SK-N-SH (cell line): ENCODE measurements around the gene SLC37A1. TPM values are rescaled to one million over a fixed set of nuclear protein-coding genes. Genes with fewer than 3 reads are reported as not detected.

ENCODE experiments used
- CTCF ChIA-PET: fragments of 300-600, 350-600 bp; formaldehyde crosslinking; extraction: SDS; loops from one replicate; lab custom pipeline; 2021; lab: Yijun Ruan, JAX
- POLR2A ChIA-PET: fragments of 350-600 bp; sonication (Branson Sonifier 250); formaldehyde crosslinking; extraction: SDS; loops from one replicate; lab custom pipeline; 2020; ENCODE audit warnings: antibody characterized with exemption, inconsistent platforms; lab: Yijun Ruan, JAX
- DNase-seq: peaks from one replicate; pipeline ENCODE4 v3.0.0; 2012
- H2AFZ ChIP-seq: fragments of 200-600 bp; sonication (generic); 2 replicates; pipeline ENCODE4 v1.8.1; 2016; ENCODE audit warnings: antibody characterized with exemption, mild to moderate bottlenecking, low read depth
- H3F3A ChIP-seq: fragments of 200-600 bp; sonication (generic); replicated peaks from 2 replicates; pipeline ENCODE3; 2016; ENCODE audit warnings: antibody characterized with exemption, mild to moderate bottlenecking; ENCODE audit not compliant: insufficient read depth
- H3K27ac ChIP-seq, 2 experiments: fragments of 200-500 bp in 1 of 2; fragments of 200-600 bp in 1 of 2; sonication (Bioruptor generic) in 1 of 2; sonication (generic), shearing (Covaris generic) in 1 of 2; 2 replicates each; pipeline versions ENCODE4 v1.5.1 to v1.6.1; 2014 to 2016; ENCODE audit warnings: low read depth in 2 of 2, inconsistent platforms in 1 of 2, low read length in 1 of 2, mild to moderate bottlenecking in 1 of 2, mixed read lengths in 1 of 2
- H3K27me3 ChIP-seq: fragments of 200-600 bp; sonication (generic), shearing (Covaris generic); 2 replicates; pipeline ENCODE4 v1.6.1; 2016; ENCODE audit warnings: mixed run types; ENCODE audit not compliant: insufficient read depth
- H3K36me3 ChIP-seq, 2 experiments: fragments of 200-500 bp in 1 of 2; fragments of 200-600 bp in 1 of 2; sonication (Bioruptor generic) in 1 of 2; sonication (generic) in 1 of 2; replicated peaks in 1 of 2; 2 replicates each; pipeline versions ENCODE3 to v1.5.1; 2014 to 2016; ENCODE audit warnings: low read length in 1 of 2, mild to moderate bottlenecking in 1 of 2; ENCODE audit not compliant: insufficient read depth in 2 of 2, control insufficient read depth in 1 of 2
- H3K4me1 ChIP-seq, 2 experiments: fragments of 200-500 bp in 1 of 2; fragments of 200-600 bp in 1 of 2; sonication (Bioruptor generic) in 1 of 2; sonication (generic), shearing (Covaris generic) in 1 of 2; 2 replicates each; pipeline versions ENCODE4 v1.5.1 to v1.6.1; 2014 to 2016; ENCODE audit warnings: low read depth in 1 of 2, low read length in 1 of 2, mixed run types in 1 of 2; ENCODE audit not compliant: insufficient read depth in 2 of 2, control insufficient read depth in 1 of 2
- H3K4me2 ChIP-seq: fragments of 200-600 bp; sonication (generic), shearing (Covaris generic); 2 replicates; pipeline ENCODE4 v1.6.1; 2017; ENCODE audit warnings: mixed run types
- H3K4me3 ChIP-seq, 2 experiments: fragments of 200-500 bp in 1 of 2; fragments of 200-600 bp in 1 of 2; sonication (Bioruptor generic) in 1 of 2; sonication (generic), shearing (Covaris generic) in 1 of 2; 2 replicates each; pipeline versions ENCODE4 v1.5.1 to v1.8.1; 2014 to 2016; ENCODE audit warnings: low read depth in 2 of 2, inconsistent platforms in 1 of 2, low read length in 1 of 2, mild to moderate bottlenecking in 1 of 2, mixed read lengths in 1 of 2, moderate library complexity in 1 of 2
- H3K79me2 ChIP-seq: fragments of 200-600 bp; sonication (generic); 2 replicates; pipeline ENCODE4 v1.8.1; 2017; ENCODE audit warnings: mild to moderate bottlenecking; ENCODE audit not compliant: insufficient read depth
- H3K9ac ChIP-seq: fragments of 200-600 bp; sonication (generic); 2 replicates; pipeline ENCODE4 v1.6.1; 2017; ENCODE audit warnings: mixed run types
- H3K9me2 ChIP-seq: fragments of 200-600 bp; sonication (generic); 2 replicates; pipeline ENCODE4 v1.6.1; 2017; ENCODE audit warnings: mixed run types
- H3K9me3 ChIP-seq: fragments of 200-600 bp; sonication (generic); 2 replicates; pipeline ENCODE4 v1.6.1; 2017; ENCODE audit warnings: mixed run types, mild to moderate bottlenecking, moderate library complexity
- H4K20me1 ChIP-seq: fragments of 200-600 bp; sonication (generic); 2 replicates; pipeline ENCODE4 v1.6.1; 2017; ENCODE audit warnings: mild to moderate bottlenecking, mixed run types; ENCODE audit not compliant: insufficient read depth
- ELF1 ChIP-seq: IDR thresholded peaks from 2 replicates; pipeline ENCODE4 v1.4.0; 2012
- EZH2phosphoT487 ChIP-seq: fragments of 200-600 bp; sonication (generic); IDR thresholded peaks from 2 replicates; pipeline ENCODE4 v1.6.1; 2017; ENCODE audit warnings: low read depth, mixed run types, mild to moderate bottlenecking, antibody characterized with exemption, moderate library complexity, borderline replicate concordance
- FOXJ3 ChIP-seq: sonication (generic); formaldehyde crosslinking; IDR thresholded peaks from 2 replicates; pipeline ENCODE4 v1.5.1; 2020; ENCODE audit warnings: mild to moderate bottlenecking, missing genetic modification reagents
- FOXM1 ChIP-seq: IDR thresholded peaks from 2 replicates; pipeline ENCODE4 v1.4.0; 2012; ENCODE audit warnings: low read depth, mild to moderate bottlenecking
- JUND ChIP-seq: IDR thresholded peaks from 2 replicates; pipeline ENCODE4 v1.4.0; 2012
- MEF2A ChIP-seq: IDR thresholded peaks from 2 replicates; pipeline ENCODE4 v1.4.0; 2012; ENCODE audit warnings: low read depth, borderline replicate concordance
- MXI1 ChIP-seq: IDR thresholded peaks from 2 replicates; pipeline ENCODE4 v1.6.1; 2012; ENCODE audit warnings: mild to moderate bottlenecking, low read depth, low read length, improper control_type of control experiment
- POLR2AphosphoS5 ChIP-seq: IDR thresholded peaks from 2 replicates; pipeline ENCODE4 v1.6.1; 2012; ENCODE audit warnings: low read depth, low read length
- RFX5 ChIP-seq: IDR thresholded peaks from 2 replicates; pipeline ENCODE4 v1.6.1; 2012; ENCODE audit warnings: mild to moderate bottlenecking, improper control_type of control experiment, low read length
- RXRA ChIP-seq: IDR thresholded peaks from 2 replicates; pipeline ENCODE4 v1.4.0; 2012; ENCODE audit warnings: low read depth, mild to moderate bottlenecking, borderline replicate concordance
- SIN3A ChIP-seq: IDR thresholded peaks from 2 replicates; pipeline ENCODE4 v1.6.1; 2012; ENCODE audit warnings: low read depth, mild to moderate bottlenecking, low read length, moderate library complexity, borderline replicate concordance
- TCF12 ChIP-seq: IDR thresholded peaks from 2 replicates; pipeline ENCODE4 v1.4.0; 2012
- TEAD4 ChIP-seq: IDR thresholded peaks from 2 replicates; pipeline ENCODE4 v1.4.0; 2012; ENCODE audit warnings: mild to moderate bottlenecking, borderline replicate concordance; ENCODE audit not compliant: insufficient read depth
- YY1 ChIP-seq: IDR thresholded peaks from 2 replicates; pipeline ENCODE4 v1.4.0; 2012; ENCODE audit warnings: low read depth, mild to moderate bottlenecking
- WGBS: methylation state at CpG from one replicate; pipeline ENCODE4 v1.1.6; 2017; ENCODE audit warnings: low lambda C conversion rate; 5-methylcytosine and 5-hydroxymethylcytosine counted together
- polyA plus RNA-seq, 3 experiments: library from polyadenylated mRNA; depleted of rRNA; stranded (reverse); fragments of >200 nt; gene quantifications; 2 replicates each; pipeline ENCODE4 v1.2.3, GENCODE V29; 2012
- TF ChIP-seq, protein P1 (sequence below): fragments of 150-350 bp; IDR thresholded peaks from 2 replicates; pipeline ENCODE4 v1.6.1; 2017; ENCODE audit warnings: antibody characterized with exemption, low read length, low read depth, borderline replicate concordance
- TF ChIP-seq, protein P2 (sequence below): IDR thresholded peaks from 2 replicates; pipeline ENCODE4 v1.4.0; 2012; ENCODE audit warnings: low read depth
- TF ChIP-seq, protein P3 (sequence below): fragments of 200-600 bp; sonication (generic); IDR thresholded peaks from 2 replicates; pipeline ENCODE4 v1.6.1; 2017; ENCODE audit warnings: antibody characterized with exemption, mild to moderate bottlenecking, moderate library complexity
- TF ChIP-seq, protein P4 (sequence below): IDR thresholded peaks from 2 replicates; pipeline ENCODE4; 2012

Gene SLC37A1
- polyA plus RNA-seq, 1 of the 3 experiments (the other 2 are of a cell fraction) = 2.8 TPM

DNA sequence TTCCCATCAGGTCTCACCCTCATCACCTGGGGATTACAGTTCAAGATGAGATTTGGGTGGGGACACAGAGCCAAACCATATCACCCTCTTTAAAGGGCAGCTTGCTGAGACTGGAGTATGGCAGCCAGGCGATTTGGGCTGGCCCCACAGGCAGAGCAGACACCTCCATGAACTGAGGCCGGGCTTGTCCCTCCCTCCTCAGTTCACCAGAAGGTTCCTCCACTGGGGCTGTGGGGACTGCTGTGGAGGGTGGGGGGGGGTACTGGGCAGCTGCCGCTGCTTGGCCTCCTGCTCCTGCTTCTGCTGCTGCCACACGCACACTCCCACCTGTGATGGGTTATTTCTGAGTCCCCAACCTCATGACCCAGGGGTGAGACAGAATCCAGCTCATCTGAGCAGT lies 85.8 kb downstream of the SLC37A1 start:
- CTCF ChIA-PET = interaction anchor here (0.7 kb wide), 1 partner anchor 218 kb away, joined by 3 read pairs; no protein-coding TSS in a partner anchor
- H3F3A ChIP-seq = no peaks in the 10 kb centered on the region
- H3K79me2 ChIP-seq = no peaks in the 10 kb centered on the region
- TF ChIP-seq RXRA (no peak), EZH2phosphoT487 (no peak), POLR2AphosphoS5 (no peak), MXI1 (no peak), RFX5 (no peak), TEAD4 (no peak), FOXJ3 (CRISPR knock-in tag) (no peak), MEF2A (no peak), YY1 (no peak), SIN3A (no peak), ELF1 (no peak), FOXM1 (no peak), JUND (no peak), TCF12 (no peak)
- TF ChIP-seq, protein P1, sequence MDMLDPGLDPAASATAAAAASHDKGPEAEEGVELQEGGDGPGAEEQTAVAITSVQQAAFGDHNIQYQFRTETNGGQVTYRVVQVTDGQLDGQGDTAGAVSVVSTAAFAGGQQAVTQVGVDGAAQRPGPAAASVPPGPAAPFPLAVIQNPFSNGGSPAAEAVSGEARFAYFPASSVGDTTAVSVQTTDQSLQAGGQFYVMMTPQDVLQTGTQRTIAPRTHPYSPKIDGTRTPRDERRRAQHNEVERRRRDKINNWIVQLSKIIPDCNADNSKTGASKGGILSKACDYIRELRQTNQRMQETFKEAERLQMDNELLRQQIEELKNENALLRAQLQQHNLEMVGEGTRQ = no peak
- TF ChIP-seq, protein P2, sequence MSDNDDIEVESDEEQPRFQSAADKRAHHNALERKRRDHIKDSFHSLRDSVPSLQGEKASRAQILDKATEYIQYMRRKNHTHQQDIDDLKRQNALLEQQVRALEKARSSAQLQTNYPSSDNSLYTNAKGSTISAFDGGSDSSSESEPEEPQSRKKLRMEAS = no peak
- TF ChIP-seq, protein P3, sequence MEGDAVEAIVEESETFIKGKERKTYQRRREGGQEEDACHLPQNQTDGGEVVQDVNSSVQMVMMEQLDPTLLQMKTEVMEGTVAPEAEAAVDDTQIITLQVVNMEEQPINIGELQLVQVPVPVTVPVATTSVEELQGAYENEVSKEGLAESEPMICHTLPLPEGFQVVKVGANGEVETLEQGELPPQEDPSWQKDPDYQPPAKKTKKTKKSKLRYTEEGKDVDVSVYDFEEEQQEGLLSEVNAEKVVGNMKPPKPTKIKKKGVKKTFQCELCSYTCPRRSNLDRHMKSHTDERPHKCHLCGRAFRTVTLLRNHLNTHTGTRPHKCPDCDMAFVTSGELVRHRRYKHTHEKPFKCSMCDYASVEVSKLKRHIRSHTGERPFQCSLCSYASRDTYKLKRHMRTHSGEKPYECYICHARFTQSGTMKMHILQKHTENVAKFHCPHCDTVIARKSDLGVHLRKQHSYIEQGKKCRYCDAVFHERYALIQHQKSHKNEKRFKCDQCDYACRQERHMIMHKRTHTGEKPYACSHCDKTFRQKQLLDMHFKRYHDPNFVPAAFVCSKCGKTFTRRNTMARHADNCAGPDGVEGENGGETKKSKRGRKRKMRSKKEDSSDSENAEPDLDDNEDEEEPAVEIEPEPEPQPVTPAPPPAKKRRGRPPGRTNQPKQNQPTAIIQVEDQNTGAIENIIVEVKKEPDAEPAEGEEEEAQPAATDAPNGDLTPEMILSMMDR = no peak
- TF ChIP-seq, protein P4, sequence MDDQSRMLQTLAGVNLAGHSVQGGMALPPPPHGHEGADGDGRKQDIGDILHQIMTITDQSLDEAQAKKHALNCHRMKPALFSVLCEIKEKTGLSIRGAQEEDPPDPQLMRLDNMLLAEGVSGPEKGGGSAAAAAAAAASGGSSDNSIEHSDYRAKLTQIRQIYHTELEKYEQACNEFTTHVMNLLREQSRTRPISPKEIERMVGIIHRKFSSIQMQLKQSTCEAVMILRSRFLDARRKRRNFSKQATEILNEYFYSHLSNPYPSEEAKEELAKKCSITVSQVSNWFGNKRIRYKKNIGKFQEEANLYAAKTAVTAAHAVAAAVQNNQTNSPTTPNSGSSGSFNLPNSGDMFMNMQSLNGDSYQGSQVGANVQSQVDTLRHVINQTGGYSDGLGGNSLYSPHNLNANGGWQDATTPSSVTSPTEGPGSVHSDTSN = no peak
- TF ChIP-seq, all 33 proteins: peak for 0
- Histone ChIP-seq H4K20me1 (no peaks in the 10 kb centered on the region), H3K27me3 (no peaks in the 10 kb centered on the region), H3K4me1 (no peaks in the 10 kb centered on the region), H3K36me3 (no peaks in the 10 kb centered on the region), H3K9me2 (no peaks in the 10 kb centered on the region), H3K27ac (no peak overlapping the region), H2AFZ (no peak overlapping the region), H3K4me2 (no peak overlapping the region), H3K9me3 (no peaks in the 10 kb centered on the region), H3K4me3 (no peak overlapping the region), H3K9ac (no peak overlapping the region)
- no peak for DNase-seq
- POLR2A ChIA-PET = no interaction called here
- WGBS = no CpG with 5 or more reads among the region's 4 CpGs
